Loucy (cell line): ENCODE data around the gene C6orf52.

Source experiments
- EZH2phosphoT487 ChIP-seq: fragments of 200-600 bp; IDR thresholded peaks from 2 replicates; pipeline ENCODE4 v1.6.1; 2018; ENCODE audit warnings: antibody characterized with exemption, mild to moderate bottlenecking, moderate library complexity, borderline replicate concordance
- TF ChIP-seq, protein P1 (sequence below): fragments of 200-600 bp; sonication (generic); conservative IDR thresholded peaks from 2 replicates; pipeline ENCODE4 v1.5.1; 2014; ENCODE audit warnings: mild to moderate bottlenecking, antibody characterized with exemption, low read length

DNA sequence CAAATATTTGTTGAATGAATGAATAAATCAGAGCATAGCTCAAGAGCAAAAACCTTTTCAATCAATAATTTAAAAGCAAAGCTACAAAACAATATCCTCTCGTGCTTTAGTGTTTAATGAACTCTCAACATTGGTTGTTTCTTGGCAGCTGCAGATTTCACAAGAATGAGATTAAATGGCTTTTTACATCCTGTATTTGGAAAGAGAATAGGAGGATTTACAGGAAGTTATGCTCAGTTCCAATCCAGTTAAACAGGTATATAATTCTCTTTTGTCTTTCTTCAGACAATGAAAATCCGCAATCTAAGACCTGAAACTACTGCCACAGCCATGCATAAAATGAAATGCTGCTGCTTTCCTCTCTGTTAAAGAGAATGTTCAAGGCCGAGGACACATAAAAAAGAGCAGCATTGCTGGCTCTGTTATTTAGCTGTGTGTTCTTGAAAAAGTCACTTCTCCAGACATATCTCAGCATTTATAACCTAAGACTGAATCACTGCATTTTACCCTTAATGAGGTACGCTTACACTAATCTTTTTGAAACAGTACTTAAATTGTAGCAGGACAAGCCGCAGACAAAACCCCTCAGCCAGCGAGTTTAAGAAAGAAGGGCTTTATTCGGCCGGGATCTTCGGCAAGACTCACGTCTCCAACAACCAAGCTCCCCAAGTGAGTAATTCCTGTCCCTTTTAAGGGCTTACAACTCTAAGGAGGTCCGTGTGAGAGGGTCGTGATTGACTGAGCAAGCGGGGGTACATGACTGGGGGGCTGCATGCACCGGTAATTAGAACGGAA is 3.6 kb downstream of the C6orf52 start:
- TF ChIP-seq, protein P1, sequence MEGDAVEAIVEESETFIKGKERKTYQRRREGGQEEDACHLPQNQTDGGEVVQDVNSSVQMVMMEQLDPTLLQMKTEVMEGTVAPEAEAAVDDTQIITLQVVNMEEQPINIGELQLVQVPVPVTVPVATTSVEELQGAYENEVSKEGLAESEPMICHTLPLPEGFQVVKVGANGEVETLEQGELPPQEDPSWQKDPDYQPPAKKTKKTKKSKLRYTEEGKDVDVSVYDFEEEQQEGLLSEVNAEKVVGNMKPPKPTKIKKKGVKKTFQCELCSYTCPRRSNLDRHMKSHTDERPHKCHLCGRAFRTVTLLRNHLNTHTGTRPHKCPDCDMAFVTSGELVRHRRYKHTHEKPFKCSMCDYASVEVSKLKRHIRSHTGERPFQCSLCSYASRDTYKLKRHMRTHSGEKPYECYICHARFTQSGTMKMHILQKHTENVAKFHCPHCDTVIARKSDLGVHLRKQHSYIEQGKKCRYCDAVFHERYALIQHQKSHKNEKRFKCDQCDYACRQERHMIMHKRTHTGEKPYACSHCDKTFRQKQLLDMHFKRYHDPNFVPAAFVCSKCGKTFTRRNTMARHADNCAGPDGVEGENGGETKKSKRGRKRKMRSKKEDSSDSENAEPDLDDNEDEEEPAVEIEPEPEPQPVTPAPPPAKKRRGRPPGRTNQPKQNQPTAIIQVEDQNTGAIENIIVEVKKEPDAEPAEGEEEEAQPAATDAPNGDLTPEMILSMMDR = no peak
- no peak for TF ChIP-seq EZH2phosphoT487
